ENCODE data around the gene CAMLG. TPM values are rescaled to one million over a fixed set of nuclear protein-coding genes. Genes with fewer than 3 reads are reported as not detected.

Gene CAMLG
- total RNA-seq (2022; extraction: Qiagen RNA extraction) = 22.5 to 29.3 TPM (median 27.4 TPM) in 5 replicates

GRCh38 chr5:134738133-134738962 lies at the start of gene CAMLG:
CAMLG (plus strand) TSS chr5:134738548; CDS start chr5:134738621, 73 bp downstream.

GRCh38 chr5:134758504-134759341 lies 20.4 kb downstream of the CAMLG start, which contains the start of gene DDX46:
DDX46 (plus strand) TSS chr5:134758779; CDS start chr5:134758939, 160 bp downstream.

Other genes with a start within 250 kb of the CAMLG start
- gene JADE2, start 212.9 kb upstream of the CAMLG start, total RNA-seq (2022; extraction: Qiagen RNA extraction) = 32.8 to 38.8 TPM (median 35.9 TPM) in 5 replicates
- gene SAR1B, start 105.7 kb upstream of the CAMLG start, total RNA-seq (2022; extraction: Qiagen RNA extraction) = 42.7 to 65.0 TPM (median 45.7 TPM) in 5 replicates
- 11.0 to 14.8 TPM (median 14.2 TPM) in 5 replicates for gene SEC24A, start 89.8 kb upstream of the CAMLG start, total RNA-seq (2022; extraction: Qiagen RNA extraction)
- gene DDX46, start 20.2 kb downstream of the CAMLG start, total RNA-seq (2022; extraction: Qiagen RNA extraction) = 49.9 to 75.8 TPM (median 59.6 TPM) in 5 replicates
- 16.0 to 23.6 TPM (median 22.4 TPM) in 5 replicates for gene C5orf24, start 107.4 kb downstream of the CAMLG start, total RNA-seq (2022; extraction: Qiagen RNA extraction)
- gene TXNDC15, start 135.8 kb downstream of the CAMLG start, total RNA-seq (2022; extraction: Qiagen RNA extraction) = 46.7 to 52.6 TPM (median 50.4 TPM) in 5 replicates
- 9.7 to 11.2 TPM (median 10.7 TPM) in 5 replicates for gene PCBD2, start 166.6 kb downstream of the CAMLG start, total RNA-seq (2022; extraction: Qiagen RNA extraction)
- gene CATSPER3, start 229.4 kb downstream of the CAMLG start, total RNA-seq (2022; extraction: Qiagen RNA extraction) = 0.15 to 0.49 TPM (median 0.39 TPM) in 5 replicates